Heart left ventricle (tissue), 13 donors: ENCODE data around the gene INPPL1.
"Not testable (repeated sequence)": the region's sequence is repeated elsewhere in the genome, so short reads cannot be mapped to it uniquely, and the experiment has no call there.

Experiments used
- POLR2A ChIP-seq, 2 donors: fragments of 450-650 bp; IDR thresholded peaks; one replicate each; pipeline ENCODE4 v1.6.1; 2017; ENCODE audit warnings: antibody characterized with exemption in 2 of 2, mild to moderate bottlenecking in 2 of 2, moderate library complexity in 2 of 2
- TF ChIP-seq, protein P1 (sequence below), 12 donors: fragments of 200-600 bp; sonication (generic) in 4 of 12; IDR thresholded peaks; one replicate each; pipeline versions ENCODE4 v1.5.0 to v1.8.0; 2018 to 2022; ENCODE audit warnings: antibody characterized with exemption in 12 of 12, mild to moderate bottlenecking in 5 of 12
- donor health status: ischemic (EF 13 %, LVEDD 7.1; RV severe dilation, severe dysfunction).
- donor health status: DM: no; HTN: yes; CAD: no.
- donor health status: DM: no; HTN: no; CAD: no.
- donor health status: ischemic (EF 25% LVEDD 6.9; RV normal size, moderate dysfunction).
- donor health status: ischemic (EF 25% LVEDD 5.7; RV mildly dilated, moderate dysfunction).
- donor health status: ischemic (EF 35%, LVEDD 5.7; RV mildly dilated, moderate dysfunction).
- donor health status: nonischemic (EF 11% LVEDD 7.7; RV severe dilation, severe dysfunction).
- donor health status: DM: yes; HTN: yes; CAD: no.
- donor health status: PGD.
- donor health status: ischemic (EF 29% LVEDD 5.4; RV normal size, mild dysfunction).
- donor health status: nonischemic (EF 23%, LVEDD 6.1; RV moderate dilation, normal function).

DNA sequence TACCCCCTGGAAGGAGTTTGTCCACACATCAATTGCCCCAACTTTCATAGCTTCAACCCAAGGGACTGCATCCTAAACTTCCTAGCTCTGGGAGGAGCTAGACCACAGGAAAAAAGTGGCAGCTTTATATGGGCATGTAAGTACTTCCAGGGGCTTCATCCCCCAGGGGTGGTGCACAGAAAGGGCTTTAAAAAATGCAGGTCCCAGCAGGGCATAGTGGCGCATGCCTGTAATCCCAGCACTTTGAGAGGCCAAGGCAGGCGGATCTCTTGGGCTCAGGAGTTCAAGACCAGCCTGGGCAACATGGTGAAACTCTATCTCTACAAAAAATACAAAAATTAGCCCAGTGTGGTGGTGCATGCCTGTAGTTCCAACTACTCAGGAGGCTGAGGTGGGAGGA lies 17.8 kb upstream of the INPPL1 start:
- TF ChIP-seq, protein P1, sequence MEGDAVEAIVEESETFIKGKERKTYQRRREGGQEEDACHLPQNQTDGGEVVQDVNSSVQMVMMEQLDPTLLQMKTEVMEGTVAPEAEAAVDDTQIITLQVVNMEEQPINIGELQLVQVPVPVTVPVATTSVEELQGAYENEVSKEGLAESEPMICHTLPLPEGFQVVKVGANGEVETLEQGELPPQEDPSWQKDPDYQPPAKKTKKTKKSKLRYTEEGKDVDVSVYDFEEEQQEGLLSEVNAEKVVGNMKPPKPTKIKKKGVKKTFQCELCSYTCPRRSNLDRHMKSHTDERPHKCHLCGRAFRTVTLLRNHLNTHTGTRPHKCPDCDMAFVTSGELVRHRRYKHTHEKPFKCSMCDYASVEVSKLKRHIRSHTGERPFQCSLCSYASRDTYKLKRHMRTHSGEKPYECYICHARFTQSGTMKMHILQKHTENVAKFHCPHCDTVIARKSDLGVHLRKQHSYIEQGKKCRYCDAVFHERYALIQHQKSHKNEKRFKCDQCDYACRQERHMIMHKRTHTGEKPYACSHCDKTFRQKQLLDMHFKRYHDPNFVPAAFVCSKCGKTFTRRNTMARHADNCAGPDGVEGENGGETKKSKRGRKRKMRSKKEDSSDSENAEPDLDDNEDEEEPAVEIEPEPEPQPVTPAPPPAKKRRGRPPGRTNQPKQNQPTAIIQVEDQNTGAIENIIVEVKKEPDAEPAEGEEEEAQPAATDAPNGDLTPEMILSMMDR (IDR thresholded peaks at IDR 0.05), result not testable (repeated sequence)
- TF ChIP-seq POLR2A (IDR thresholded peaks at IDR 0.05), result not testable (repeated sequence)
